H9 (cell line): Measurements from ENCODE around the gene RAB14. TPM values are rescaled to one million over a fixed set of nuclear protein-coding genes. Genes with fewer than 3 reads are reported as not detected.

Experiments used
- DNase-seq: peaks from one replicate; pipeline ENCODE4 v3.0.0-alpha.2; 2017
- H2AFZ ChIP-seq: one replicate; pipeline ENCODE4 v1.6.1; 2013; ENCODE audit warnings: mild to moderate bottlenecking, low read length, control low read depth, moderate library complexity
- H2AK5ac ChIP-seq: 2 replicates; pipeline ENCODE4 v1.6.1; 2013; ENCODE audit warnings: low read length, control low read depth, mixed read lengths; ENCODE audit not compliant: insufficient read length
- H2BK120ac ChIP-seq: one replicate; pipeline ENCODE4 v1.6.1; 2013; ENCODE audit warnings: low read depth, mild to moderate bottlenecking, low read length, control low read depth, inconsistent platforms; ENCODE audit not compliant: poor library complexity, severe bottlenecking
- H2BK12ac ChIP-seq: 2 replicates; pipeline ENCODE4 v1.6.1; 2013; ENCODE audit warnings: low read length, control low read depth, mixed read lengths, low read depth; ENCODE audit not compliant: insufficient read length
- H2BK15ac ChIP-seq: 2 replicates; pipeline ENCODE4 v1.6.1; 2013; ENCODE audit warnings: low read depth, low read length, control low read depth
- H2BK20ac ChIP-seq: one replicate; pipeline ENCODE4 v1.6.1; 2013; ENCODE audit warnings: low read depth, mild to moderate bottlenecking, low read length, control low read depth, inconsistent platforms; ENCODE audit not compliant: poor library complexity, severe bottlenecking
- H2BK5ac ChIP-seq: 2 replicates; pipeline ENCODE4 v1.6.1; 2013; ENCODE audit warnings: low read length, control low read depth, mixed read lengths; ENCODE audit not compliant: insufficient read length
- H3K14ac ChIP-seq: 2 replicates; pipeline ENCODE4 v1.6.1; 2013; ENCODE audit warnings: low read length, control low read depth; ENCODE audit not compliant: insufficient read depth
- H3K18ac ChIP-seq: 2 replicates; pipeline ENCODE4 v1.6.1; 2013; ENCODE audit warnings: low read depth, mild to moderate bottlenecking, mixed read lengths, low read length, control low read depth; ENCODE audit not compliant: insufficient read length
- H3K23ac ChIP-seq: 2 replicates; pipeline ENCODE4 v1.6.1; 2013; ENCODE audit warnings: low read length, control low read depth, mixed read lengths, low read depth; ENCODE audit not compliant: insufficient read length
- H3K23me2 ChIP-seq: 2 replicates; pipeline ENCODE4 v1.6.1; 2013; ENCODE audit warnings: low read depth, mild to moderate bottlenecking, mixed read lengths, low read length, control low read depth; ENCODE audit not compliant: insufficient read length, poor library complexity, severe bottlenecking
- H3K27ac ChIP-seq: 2 replicates; pipeline ENCODE4 v1.5.1; 2013; ENCODE audit warnings: low read length, control low read depth, mixed read lengths, low read depth; ENCODE audit not compliant: insufficient read length
- H3K27me3 ChIP-seq: 2 replicates; pipeline ENCODE4 v1.6.1; 2013; ENCODE audit warnings: low read length, control low read depth, inconsistent platforms; ENCODE audit not compliant: insufficient read depth
- H3K4ac ChIP-seq: 2 replicates; pipeline ENCODE4 v1.6.1; 2013; ENCODE audit warnings: low read depth, mild to moderate bottlenecking, control low read depth, inconsistent platforms, low read length, moderate library complexity
- H3K4me1 ChIP-seq: 2 replicates; pipeline ENCODE4 v1.6.1; 2013; ENCODE audit warnings: low read length, control low read depth, inconsistent platforms; ENCODE audit not compliant: insufficient read depth
- H3K4me2 ChIP-seq: 2 replicates; pipeline ENCODE4 v1.6.1; 2013; ENCODE audit warnings: low read length, control low read depth, mixed read lengths; ENCODE audit not compliant: insufficient read length, insufficient read depth
- H3K56ac ChIP-seq: 2 replicates; pipeline ENCODE4 v1.6.1; 2013; ENCODE audit warnings: low read depth, mild to moderate bottlenecking, mixed read lengths, low read length, control low read depth; ENCODE audit not compliant: insufficient read length
- H3K79me1 ChIP-seq: 2 replicates; pipeline ENCODE4 v1.6.1; 2013; ENCODE audit warnings: low read depth, mild to moderate bottlenecking, moderate library complexity, low read length, control low read depth, inconsistent platforms; ENCODE audit not compliant: insufficient read depth, poor library complexity, severe bottlenecking
- H3K79me2 ChIP-seq: 2 replicates; pipeline ENCODE4 v1.6.1; 2013; ENCODE audit warnings: low read length, control low read depth, inconsistent platforms; ENCODE audit not compliant: insufficient read depth
- H3K9ac ChIP-seq: 2 replicates; pipeline ENCODE4 v1.6.1; 2013; ENCODE audit warnings: low read length, control low read depth, mixed read lengths; ENCODE audit not compliant: insufficient read length; ENCODE audit errors: extremely low read depth
- H3K9me3 ChIP-seq: one replicate; pipeline ENCODE4 v1.6.1; 2013; ENCODE audit warnings: low read depth, low read length, inconsistent platforms; ENCODE audit not compliant: control insufficient read depth
- H3T11ph ChIP-seq: one replicate; pipeline ENCODE4 v1.6.1; 2013; ENCODE audit warnings: mild to moderate bottlenecking, low read length, control low read depth, inconsistent platforms
- H4K20me1 ChIP-seq: one replicate; pipeline ENCODE4 v1.6.1; 2013; ENCODE audit not compliant: control insufficient read depth, insufficient read length, insufficient read depth
- H4K5ac ChIP-seq: 2 replicates; pipeline ENCODE4 v1.6.1; 2013; ENCODE audit warnings: low read depth, mild to moderate bottlenecking, mixed read lengths, low read length, control low read depth; ENCODE audit not compliant: insufficient read length
- H4K8ac ChIP-seq: replicated peaks from 2 replicates; pipeline ENCODE4 v1.6.1; 2013; ENCODE audit warnings: low read length, control low read depth, mixed read lengths, low read depth; ENCODE audit not compliant: insufficient read length
- H4K91ac ChIP-seq: 2 replicates; pipeline ENCODE4 v1.6.1; 2013; ENCODE audit warnings: low read depth, mild to moderate bottlenecking, moderate library complexity, mixed read lengths, low read length, control low read depth; ENCODE audit not compliant: insufficient read length
- H3K27ac Mint-ChIP-seq, 3 experiments: 2 replicates in 2 of 3; 3 replicates in 1 of 3; pipeline ENCODE4 v1.8.0; 2020 to 2021; ENCODE audit warnings: mixed read lengths in 3 of 3, mild to moderate bottlenecking in 1 of 3, moderate library complexity in 1 of 3
- H3K27me3 Mint-ChIP-seq: 2 replicates; pipeline ENCODE4 v1.8.0; 2021; ENCODE audit warnings: low read depth, mild to moderate bottlenecking, moderate library complexity, mixed read lengths
- H3K36me3 Mint-ChIP-seq, 3 experiments: 2 replicates in 2 of 3; 3 replicates in 1 of 3; pipeline ENCODE4 v1.8.0; 2020 to 2021; ENCODE audit warnings: low read depth in 3 of 3, mixed read lengths in 3 of 3; ENCODE audit not compliant: insufficient read depth in 1 of 3
- H3K4me1 Mint-ChIP-seq, 2 experiments: 2 replicates each; pipeline ENCODE4 v1.8.0; 2020; ENCODE audit warnings: mixed read lengths in 2 of 2
- H3K4me3 Mint-ChIP-seq, 2 experiments: 2 replicates in 1 of 2; 3 replicates in 1 of 2; pipeline ENCODE4 v1.8.0; 2020 to 2021; ENCODE audit warnings: mild to moderate bottlenecking in 2 of 2, mixed read lengths in 2 of 2, moderate library complexity in 1 of 2
- H3K9me3 Mint-ChIP-seq, 2 experiments: 2 replicates in 1 of 2; 3 replicates in 1 of 2; pipeline ENCODE4 v1.8.0; 2020; ENCODE audit warnings: mild to moderate bottlenecking in 2 of 2, mixed read lengths in 2 of 2, moderate library complexity in 1 of 2
- WGBS: extraction: QIAGEN DNeasy Blood & Tissue Kit; methylation state at CpG from one replicate; pipeline ENCODE4 v1.1.7; 2013; ENCODE audit warnings: missing lambda C conversion rate, low lambda C conversion rate, mixed read lengths; ENCODE audit not compliant: insufficient read length; ENCODE audit errors: extremely low coverage; 5-methylcytosine and 5-hydroxymethylcytosine counted together
- total RNA-seq: library from RNA; stranded (reverse); gene quantifications from 2 replicates; pipeline ENCODE4 v1.2.1, GENCODE V29; 2021
- TF ChIP-seq, protein P1 (sequence below): fragments of 200-600 bp; sonication (generic); conservative IDR thresholded peaks from 3 replicates; pipeline ENCODE4 v1.8.0; 2021; ENCODE audit warnings: antibody characterized with exemption, mild to moderate bottlenecking

The RAB14 gene
- total RNA-seq, 1 experiment from 2014 or later: 33.6 TPM

GRCh38 chr9:121178676-121179372 is 22.8 kb downstream of the RAB14 start:
- Histone ChIP-seq H3K18ac (no peak overlapping the region), H2BK20ac (no peak overlapping the region), H3K14ac (no peak overlapping the region), H3T11ph (no peak overlapping the region), H2AK5ac (no peak overlapping the region), H3K23ac (no peak overlapping the region), H3K9me3 (no peaks in the 10 kb centered on the region), H3K4ac (no peak overlapping the region), H3K79me1 (no peaks in the 10 kb centered on the region), H3K27ac (no peak overlapping the region), H2BK5ac (no peak overlapping the region), H3K56ac (no peak overlapping the region), H4K20me1 (no peaks in the 10 kb centered on the region), H4K5ac (no peak overlapping the region), H2BK120ac (no peak overlapping the region), H3K4me1 (no peaks in the 10 kb centered on the region; the same call in 1 of the 2 replicates), H2BK15ac (no peak overlapping the region), H3K27me3 (no peaks in the 10 kb centered on the region), H3K9ac (no peak overlapping the region), H4K91ac (no peak overlapping the region), H2AFZ (no peak overlapping the region), H3K23me2 (no peaks in the 10 kb centered on the region), H2BK12ac (no peak overlapping the region), H3K79me2 (no peaks in the 10 kb centered on the region), H3K4me2 (no peak overlapping the region), H4K8ac (no peak overlapping the region)
- no peaks in the 10 kb centered on the region for H3K27me3 Mint-ChIP-seq
- no peak overlapping the region for H3K4me3 Mint-ChIP-seq
- TF ChIP-seq, protein P1, sequence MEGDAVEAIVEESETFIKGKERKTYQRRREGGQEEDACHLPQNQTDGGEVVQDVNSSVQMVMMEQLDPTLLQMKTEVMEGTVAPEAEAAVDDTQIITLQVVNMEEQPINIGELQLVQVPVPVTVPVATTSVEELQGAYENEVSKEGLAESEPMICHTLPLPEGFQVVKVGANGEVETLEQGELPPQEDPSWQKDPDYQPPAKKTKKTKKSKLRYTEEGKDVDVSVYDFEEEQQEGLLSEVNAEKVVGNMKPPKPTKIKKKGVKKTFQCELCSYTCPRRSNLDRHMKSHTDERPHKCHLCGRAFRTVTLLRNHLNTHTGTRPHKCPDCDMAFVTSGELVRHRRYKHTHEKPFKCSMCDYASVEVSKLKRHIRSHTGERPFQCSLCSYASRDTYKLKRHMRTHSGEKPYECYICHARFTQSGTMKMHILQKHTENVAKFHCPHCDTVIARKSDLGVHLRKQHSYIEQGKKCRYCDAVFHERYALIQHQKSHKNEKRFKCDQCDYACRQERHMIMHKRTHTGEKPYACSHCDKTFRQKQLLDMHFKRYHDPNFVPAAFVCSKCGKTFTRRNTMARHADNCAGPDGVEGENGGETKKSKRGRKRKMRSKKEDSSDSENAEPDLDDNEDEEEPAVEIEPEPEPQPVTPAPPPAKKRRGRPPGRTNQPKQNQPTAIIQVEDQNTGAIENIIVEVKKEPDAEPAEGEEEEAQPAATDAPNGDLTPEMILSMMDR: no peak
- no peaks in the 10 kb centered on the region for H3K9me3 Mint-ChIP-seq
- peaks cover 2 to 44% (median 23%) of the 10 kb centered on the region in 3 experiments; a peak in 5 of 7 replicates for H3K36me3 Mint-ChIP-seq
- no peak for DNase-seq
- no peak overlapping the region; a peak in 1 of 7 replicates for H3K27ac Mint-ChIP-seq
- H3K4me1 Mint-ChIP-seq: 0 out of 4 replicates have a peak, but pooled peaks cover 0 to 3% of the 10 kb centered on the region in 2 experiments
- 100% methylated on average over 1 of the region's 6 CpGs for WGBS
